ENCODE data around the gene LMBR1L. TPM values are rescaled to one million over a fixed set of nuclear protein-coding genes. Genes with fewer than 3 reads are reported as not detected.

LMBR1L gene
- total and polyA plus RNA-seq, 10 of the 15 experiments (the other 5 are each of a cell fraction or from before 2014, with no cell fraction given) = 2.1 to 42.6 (median 20.0) TPM

DNA sequence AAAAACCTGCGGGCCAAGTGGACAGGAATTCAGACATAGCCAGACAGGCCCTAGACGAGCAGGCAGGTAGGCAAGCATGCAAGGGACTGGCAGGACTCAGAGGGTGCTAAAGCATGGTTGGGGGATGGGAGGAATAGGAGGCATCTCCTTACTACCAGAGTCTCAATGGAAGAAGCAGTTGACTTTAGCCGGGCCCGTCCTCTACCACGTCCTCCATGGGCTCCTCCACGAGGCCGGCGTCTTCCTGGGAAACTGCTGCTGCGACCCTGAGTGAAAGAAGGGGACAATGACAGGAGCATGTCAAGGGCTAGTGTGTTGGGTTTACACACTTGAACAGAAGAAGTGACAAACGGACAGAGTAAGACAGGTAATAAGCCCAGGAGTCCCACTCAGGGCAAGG lies 61.7 kb downstream of the LMBR1L start (continued):
- TF ChIP-seq, protein P1, sequence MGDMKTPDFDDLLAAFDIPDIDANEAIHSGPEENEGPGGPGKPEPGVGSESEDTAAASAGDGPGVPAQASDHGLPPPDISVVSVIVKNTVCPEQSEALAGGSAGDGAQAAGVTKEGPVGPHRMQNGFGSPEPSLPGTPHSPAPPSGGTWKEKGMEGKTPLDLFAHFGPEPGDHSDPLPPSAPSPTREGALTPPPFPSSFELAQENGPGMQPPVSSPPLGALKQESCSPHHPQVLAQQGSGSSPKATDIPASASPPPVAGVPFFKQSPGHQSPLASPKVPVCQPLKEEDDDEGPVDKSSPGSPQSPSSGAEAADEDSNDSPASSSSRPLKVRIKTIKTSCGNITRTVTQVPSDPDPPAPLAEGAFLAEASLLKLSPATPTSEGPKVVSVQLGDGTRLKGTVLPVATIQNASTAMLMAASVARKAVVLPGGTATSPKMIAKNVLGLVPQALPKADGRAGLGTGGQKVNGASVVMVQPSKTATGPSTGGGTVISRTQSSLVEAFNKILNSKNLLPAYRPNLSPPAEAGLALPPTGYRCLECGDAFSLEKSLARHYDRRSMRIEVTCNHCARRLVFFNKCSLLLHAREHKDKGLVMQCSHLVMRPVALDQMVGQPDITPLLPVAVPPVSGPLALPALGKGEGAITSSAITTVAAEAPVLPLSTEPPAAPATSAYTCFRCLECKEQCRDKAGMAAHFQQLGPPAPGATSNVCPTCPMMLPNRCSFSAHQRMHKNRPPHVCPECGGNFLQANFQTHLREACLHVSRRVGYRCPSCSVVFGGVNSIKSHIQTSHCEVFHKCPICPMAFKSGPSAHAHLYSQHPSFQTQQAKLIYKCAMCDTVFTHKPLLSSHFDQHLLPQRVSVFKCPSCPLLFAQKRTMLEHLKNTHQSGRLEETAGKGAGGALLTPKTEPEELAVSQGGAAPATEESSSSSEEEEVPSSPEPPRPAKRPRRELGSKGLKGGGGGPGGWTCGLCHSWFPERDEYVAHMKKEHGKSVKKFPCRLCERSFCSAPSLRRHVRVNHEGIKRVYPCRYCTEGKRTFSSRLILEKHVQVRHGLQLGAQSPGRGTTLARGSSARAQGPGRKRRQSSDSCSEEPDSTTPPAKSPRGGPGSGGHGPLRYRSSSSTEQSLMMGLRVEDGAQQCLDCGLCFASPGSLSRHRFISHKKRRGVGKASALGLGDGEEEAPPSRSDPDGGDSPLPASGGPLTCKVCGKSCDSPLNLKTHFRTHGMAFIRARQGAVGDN (IDR thresholded peaks at IDR 0.05) = no peak
- TF ChIP-seq, protein P2, sequence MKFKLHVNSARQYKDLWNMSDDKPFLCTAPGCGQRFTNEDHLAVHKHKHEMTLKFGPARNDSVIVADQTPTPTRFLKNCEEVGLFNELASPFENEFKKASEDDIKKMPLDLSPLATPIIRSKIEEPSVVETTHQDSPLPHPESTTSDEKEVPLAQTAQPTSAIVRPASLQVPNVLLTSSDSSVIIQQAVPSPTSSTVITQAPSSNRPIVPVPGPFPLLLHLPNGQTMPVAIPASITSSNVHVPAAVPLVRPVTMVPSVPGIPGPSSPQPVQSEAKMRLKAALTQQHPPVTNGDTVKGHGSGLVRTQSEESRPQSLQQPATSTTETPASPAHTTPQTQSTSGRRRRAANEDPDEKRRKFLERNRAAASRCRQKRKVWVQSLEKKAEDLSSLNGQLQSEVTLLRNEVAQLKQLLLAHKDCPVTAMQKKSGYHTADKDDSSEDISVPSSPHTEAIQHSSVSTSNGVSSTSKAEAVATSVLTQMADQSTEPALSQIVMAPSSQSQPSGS (IDR thresholded peaks at IDR 0.05; ENCODE audit: low read length) = no peak
- TF ChIP-seq ATF7 (IDR thresholded peaks at IDR 0.05; ENCODE audit: low read depth) = no peak
- TF ChIP-seq SREBF1 (IDR thresholded peaks at IDR 0.05; ENCODE audit: low read length) = no peak
- TF ChIP-seq NFYA (IDR thresholded peaks at IDR 0.05; ENCODE audit: borderline replicate concordance, low read depth, low read length) = no peak
- no peak for TF ChIP-seq KDM1A (IDR thresholded peaks at IDR 0.05; ENCODE audit: borderline replicate concordance)
- no peak for TF ChIP-seq MEF2B (IDR thresholded peaks at IDR 0.05; ENCODE audit: partially characterized antibody, poor library complexity, severe bottlenecking)
- TF ChIP-seq, protein P3, sequence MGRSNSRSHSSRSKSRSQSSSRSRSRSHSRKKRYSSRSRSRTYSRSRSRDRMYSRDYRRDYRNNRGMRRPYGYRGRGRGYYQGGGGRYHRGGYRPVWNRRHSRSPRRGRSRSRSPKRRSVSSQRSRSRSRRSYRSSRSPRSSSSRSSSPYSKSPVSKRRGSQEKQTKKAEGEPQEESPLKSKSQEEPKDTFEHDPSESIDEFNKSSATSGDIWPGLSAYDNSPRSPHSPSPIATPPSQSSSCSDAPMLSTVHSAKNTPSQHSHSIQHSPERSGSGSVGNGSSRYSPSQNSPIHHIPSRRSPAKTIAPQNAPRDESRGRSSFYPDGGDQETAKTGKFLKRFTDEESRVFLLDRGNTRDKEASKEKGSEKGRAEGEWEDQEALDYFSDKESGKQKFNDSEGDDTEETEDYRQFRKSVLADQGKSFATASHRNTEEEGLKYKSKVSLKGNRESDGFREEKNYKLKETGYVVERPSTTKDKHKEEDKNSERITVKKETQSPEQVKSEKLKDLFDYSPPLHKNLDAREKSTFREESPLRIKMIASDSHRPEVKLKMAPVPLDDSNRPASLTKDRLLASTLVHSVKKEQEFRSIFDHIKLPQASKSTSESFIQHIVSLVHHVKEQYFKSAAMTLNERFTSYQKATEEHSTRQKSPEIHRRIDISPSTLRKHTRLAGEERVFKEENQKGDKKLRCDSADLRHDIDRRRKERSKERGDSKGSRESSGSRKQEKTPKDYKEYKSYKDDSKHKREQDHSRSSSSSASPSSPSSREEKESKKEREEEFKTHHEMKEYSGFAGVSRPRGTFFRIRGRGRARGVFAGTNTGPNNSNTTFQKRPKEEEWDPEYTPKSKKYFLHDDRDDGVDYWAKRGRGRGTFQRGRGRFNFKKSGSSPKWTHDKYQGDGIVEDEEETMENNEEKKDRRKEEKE (IDR thresholded peaks at IDR 0.05) = no peak

Small RNA genes lying within 50 kb of the gene (small RNA-seq; reads per million reads assigned to genes)
- not detected for gene RF00019

Other genes starting within 250 kb of the LMBR1L start
Only the 7 nearest of the 17 such genes appear.
- gene DDN, start 111.5 kb downstream of the LMBR1L start, total RNA-seq (2014; rRNA removed) = 9.6 and 11.4 TPM in 2 replicates
- 5.1 and 5.5 TPM in 2 replicates for gene DDN, start 111.5 kb downstream of the LMBR1L start, total RNA-seq (2014; rRNA removed; fragmentation: Illumina TruSeq; extraction: Trizol)
- gene DDN, start 111.5 kb downstream of the LMBR1L start, total RNA-seq (2021) = 11.5 and 13.4 TPM in 2 replicates
- 1.5 and 2.0 TPM in 2 replicates for gene DDN, start 111.5 kb downstream of the LMBR1L start, polyA plus RNA-seq (2011; rRNA removed)
- gene DDN, start 111.5 kb downstream of the LMBR1L start, polyA plus RNA-seq (2014; fragmentation: Illumina TruSeq; extraction: Trizol) = 3.0 and 6.1 TPM in 2 replicates
- gene DDN, start 111.5 kb downstream of the LMBR1L start, polyA plus RNA-seq (2014; fragmentation: Nextera tagmentation; extraction: Ambion mirVana) = under 1 TPM; 0.10 to 0.22 TPM
- 7.4 and 10.1 TPM in 2 replicates for gene DDN, start 111.5 kb downstream of the LMBR1L start, polyA plus RNA-seq (2014; rRNA removed)
- 1 to 10 TPM in 1 of 2 experiments, under 1 TPM in 1; 0.70 to 1.0 TPM for gene DDN, start 111.5 kb downstream of the LMBR1L start, polyA plus RNA-seq (2016; fragmentation: Nextera tagmentation; extraction: Ambion mirVana)
- 49.5 and 58.1 TPM in 2 replicates for gene PRKAG1, start 92.1 kb downstream of the LMBR1L start, total RNA-seq (2014; rRNA removed)
- gene PRKAG1, start 92.1 kb downstream of the LMBR1L start, total RNA-seq (2014; rRNA removed; fragmentation: Illumina TruSeq; extraction: Trizol) = 62.6 and 62.8 TPM in 2 replicates
- gene PRKAG1, start 92.1 kb downstream of the LMBR1L start, total RNA-seq (2021) = 43.7 and 46.4 TPM in 2 replicates
- gene PRKAG1, start 92.1 kb downstream of the LMBR1L start, polyA plus RNA-seq (2011; rRNA removed) = 91.6 and 102 TPM in 2 replicates
- gene PRKAG1, start 92.1 kb downstream of the LMBR1L start, polyA plus RNA-seq (2014; fragmentation: Illumina TruSeq; extraction: Trizol) = 80.9 and 102 TPM in 2 replicates
- gene PRKAG1, start 92.1 kb downstream of the LMBR1L start, polyA plus RNA-seq (2014; fragmentation: Nextera tagmentation; extraction: Ambion mirVana) = 10 to 100 TPM; 61.5 to 70.9 TPM
- 38.3 and 44.5 TPM in 2 replicates for gene PRKAG1, start 92.1 kb downstream of the LMBR1L start, polyA plus RNA-seq (2014; rRNA removed)
- 10 to 100 TPM; 58.5 to 60.3 TPM for gene PRKAG1, start 92.1 kb downstream of the LMBR1L start, polyA plus RNA-seq (2016; fragmentation: Nextera tagmentation; extraction: Ambion mirVana)
- 10.7 and 13.3 TPM in 2 replicates for gene KMT2D, start 50.1 kb downstream of the LMBR1L start, total RNA-seq (2014; rRNA removed)
- gene KMT2D, start 50.1 kb downstream of the LMBR1L start, total RNA-seq (2014; rRNA removed; fragmentation: Illumina TruSeq; extraction: Trizol) = 9.6 and 10.8 TPM in 2 replicates
- 57.9 and 71.5 TPM in 2 replicates for gene KMT2D, start 50.1 kb downstream of the LMBR1L start, total RNA-seq (2021)
- gene KMT2D, start 50.1 kb downstream of the LMBR1L start, polyA plus RNA-seq (2011; rRNA removed) = 4.6 and 7.9 TPM in 2 replicates
- gene KMT2D, start 50.1 kb downstream of the LMBR1L start, polyA plus RNA-seq (2014; fragmentation: Illumina TruSeq; extraction: Trizol) = 39.7 and 45.6 TPM in 2 replicates
- gene KMT2D, start 50.1 kb downstream of the LMBR1L start, polyA plus RNA-seq (2014; fragmentation: Nextera tagmentation; extraction: Ambion mirVana) = 1 to 10 TPM in 1 of 2 experiments, under 1 TPM in 1; 0.51 to 1.2 TPM
- 32.7 and 33.8 TPM in 2 replicates for gene KMT2D, start 50.1 kb downstream of the LMBR1L start, polyA plus RNA-seq (2014; rRNA removed)
- gene KMT2D, start 50.1 kb downstream of the LMBR1L start, polyA plus RNA-seq (2016; fragmentation: Nextera tagmentation; extraction: Ambion mirVana) = 10 to 100 TPM; 10.1 to 10.6 TPM
- gene RHEBL1, start 40.9 kb downstream of the LMBR1L start, total RNA-seq (2014; rRNA removed) = 8.7 and 11.0 TPM in 2 replicates
- 5.9 and 6.4 TPM in 2 replicates for gene RHEBL1, start 40.9 kb downstream of the LMBR1L start, total RNA-seq (2014; rRNA removed; fragmentation: Illumina TruSeq; extraction: Trizol)
- gene RHEBL1, start 40.9 kb downstream of the LMBR1L start, total RNA-seq (2021) = 7.2 and 7.9 TPM in 2 replicates
- gene RHEBL1, start 40.9 kb downstream of the LMBR1L start, polyA plus RNA-seq (2011; rRNA removed) = 13.1 and 15.3 TPM in 2 replicates
- 5.5 and 6.2 TPM in 2 replicates for gene RHEBL1, start 40.9 kb downstream of the LMBR1L start, polyA plus RNA-seq (2014; fragmentation: Illumina TruSeq; extraction: Trizol)
- gene RHEBL1, start 40.9 kb downstream of the LMBR1L start, polyA plus RNA-seq (2014; fragmentation: Nextera tagmentation; extraction: Ambion mirVana) = 10 to 100 TPM; 17.9 to 18.7 TPM
- gene RHEBL1, start 40.9 kb downstream of the LMBR1L start, polyA plus RNA-seq (2014; rRNA removed) = 9.2 and 11.1 TPM in 2 replicates
- gene RHEBL1, start 40.9 kb downstream of the LMBR1L start, polyA plus RNA-seq (2016; fragmentation: Nextera tagmentation; extraction: Ambion mirVana) = 10 to 100 TPM; 13.0 to 14.5 TPM
- not detected in 2 replicates for gene DHH, start 16.0 kb downstream of the LMBR1L start, total RNA-seq (2014; rRNA removed)
- gene DHH, start 16.0 kb downstream of the LMBR1L start, total RNA-seq (2014; rRNA removed; fragmentation: Illumina TruSeq; extraction: Trizol) = 0.05 TPM in 1 of 2 replicates, not detected in the other
- gene DHH, start 16.0 kb downstream of the LMBR1L start, total RNA-seq (2021) = not detected in 2 replicates
- gene DHH, start 16.0 kb downstream of the LMBR1L start, polyA plus RNA-seq (2011; rRNA removed) = 0.01 TPM in 1 of 2 replicates, not detected in the other
- not detected in 2 replicates for gene DHH, start 16.0 kb downstream of the LMBR1L start, polyA plus RNA-seq (2014; fragmentation: Illumina TruSeq; extraction: Trizol)
- gene DHH, start 16.0 kb downstream of the LMBR1L start, polyA plus RNA-seq (2014; fragmentation: Nextera tagmentation; extraction: Ambion mirVana) = not detected
- 0.11 TPM in 1 of 2 replicates, not detected in the other for gene DHH, start 16.0 kb downstream of the LMBR1L start, polyA plus RNA-seq (2014; rRNA removed)
- not detected for gene DHH, start 16.0 kb downstream of the LMBR1L start, polyA plus RNA-seq (2016; fragmentation: Nextera tagmentation; extraction: Ambion mirVana)
- gene TUBA1B, start 20.5 kb upstream of the LMBR1L start, total RNA-seq (2014; rRNA removed) = 3,981 and 4,275 TPM in 2 replicates
- 2,309 and 2,328 TPM in 2 replicates for gene TUBA1B, start 20.5 kb upstream of the LMBR1L start, total RNA-seq (2014; rRNA removed; fragmentation: Illumina TruSeq; extraction: Trizol)
- gene TUBA1B, start 20.5 kb upstream of the LMBR1L start, total RNA-seq (2021) = 2,549 and 2,597 TPM in 2 replicates
- gene TUBA1B, start 20.5 kb upstream of the LMBR1L start, polyA plus RNA-seq (2011; rRNA removed) = 2,835 and 4,712 TPM in 2 replicates
- gene TUBA1B, start 20.5 kb upstream of the LMBR1L start, polyA plus RNA-seq (2014; fragmentation: Illumina TruSeq; extraction: Trizol) = 4,423 and 4,647 TPM in 2 replicates
- 1,000 to 10,000 TPM; 2,848 to 3,323 TPM for gene TUBA1B, start 20.5 kb upstream of the LMBR1L start, polyA plus RNA-seq (2014; fragmentation: Nextera tagmentation; extraction: Ambion mirVana)
- 3,699 TPM in 2 replicates for gene TUBA1B, start 20.5 kb upstream of the LMBR1L start, polyA plus RNA-seq (2014; rRNA removed)
- 1,000 to 10,000 TPM; 3,405 to 3,731 TPM for gene TUBA1B, start 20.5 kb upstream of the LMBR1L start, polyA plus RNA-seq (2016; fragmentation: Nextera tagmentation; extraction: Ambion mirVana)
- gene TUBA1A, start 78.2 kb upstream of the LMBR1L start, total RNA-seq (2014; rRNA removed) = 281 and 336 TPM in 2 replicates
- 188 and 209 TPM in 2 replicates for gene TUBA1A, start 78.2 kb upstream of the LMBR1L start, total RNA-seq (2014; rRNA removed; fragmentation: Illumina TruSeq; extraction: Trizol)
- 148 and 167 TPM in 2 replicates for gene TUBA1A, start 78.2 kb upstream of the LMBR1L start, total RNA-seq (2021)
- 78.7 and 129 TPM in 2 replicates for gene TUBA1A, start 78.2 kb upstream of the LMBR1L start, polyA plus RNA-seq (2011; rRNA removed)
- gene TUBA1A, start 78.2 kb upstream of the LMBR1L start, polyA plus RNA-seq (2014; fragmentation: Illumina TruSeq; extraction: Trizol) = 340 and 395 TPM in 2 replicates
- gene TUBA1A, start 78.2 kb upstream of the LMBR1L start, polyA plus RNA-seq (2014; fragmentation: Nextera tagmentation; extraction: Ambion mirVana) = 100 to 1,000 TPM; 431 to 496 TPM
- 259 and 311 TPM in 2 replicates for gene TUBA1A, start 78.2 kb upstream of the LMBR1L start, polyA plus RNA-seq (2014; rRNA removed)
- gene TUBA1A, start 78.2 kb upstream of the LMBR1L start, polyA plus RNA-seq (2016; fragmentation: Nextera tagmentation; extraction: Ambion mirVana) = 100 to 1,000 TPM; 200 to 217 TPM

Measured in GM12878 (cell line).